ENCODE measurements around the gene SEMA5A.

SEMA5A gene

GRCh38 chr5:9052421-9052820 lies 493.5 kb downstream of the SEMA5A start:
- TF ChIP-seq CTCF (IDR thresholded peaks at IDR 0.05; ENCODE audit: low read depth, low read length): no peak
- no peak for DNase-seq (ENCODE audit: low read depth, low spot score)
- no peak overlapping the region for H3K4me3 ChIP-seq (ENCODE audit: low read depth, low read length)
- in situ Hi-C loops (cut with HindIII; ENCODE audit: low sequenced_read_pairs): no loop called here

- H3K4me3 ChIP-seq (ENCODE audit: low read depth, low read length): no peak overlapping the region
- TF ChIP-seq CTCF (IDR thresholded peaks at IDR 0.05; ENCODE audit: low read depth, low read length): no peak
- in situ Hi-C loops (cut with HindIII; ENCODE audit: low sequenced_read_pairs): no loop called here
- DNase-seq (ENCODE audit: low read depth, low spot score): no peak
Measured at GRCh38 chr5:9051779-9052178, 494.1 kb downstream of the SEMA5A start.

- DNase-seq (ENCODE audit: low read depth, low spot score): no peak
- in situ Hi-C loops (cut with HindIII; ENCODE audit: low sequenced_read_pairs): no loop called here
- no peak for TF ChIP-seq CTCF (IDR thresholded peaks at IDR 0.05; ENCODE audit: low read depth, low read length)
- H3K4me3 ChIP-seq (ENCODE audit: low read depth, low read length): no peak overlapping the region
Measured at GRCh38 chr5:9047932-9048331, 497.9 kb downstream of the SEMA5A start.

GRCh38 chr5:9046756-9047481 lies 499.0 kb downstream of the SEMA5A start:
- H3K4me3 ChIP-seq (ENCODE audit: low read depth, low read length): no peak overlapping the region
- in situ Hi-C loops (cut with HindIII; ENCODE audit: low sequenced_read_pairs): no loop called here
- peak; percentile 65 for DNase-seq (ENCODE audit: low read depth, low spot score)
- no peak for TF ChIP-seq CTCF (IDR thresholded peaks at IDR 0.05; ENCODE audit: low read depth, low read length)

- no peak for DNase-seq (ENCODE audit: low read depth, low spot score)
- no peak overlapping the region for H3K4me3 ChIP-seq (ENCODE audit: low read depth, low read length)
- in situ Hi-C loops (cut with HindIII; ENCODE audit: low sequenced_read_pairs): no loop called here
- no peak for TF ChIP-seq CTCF (IDR thresholded peaks at IDR 0.05; ENCODE audit: low read depth, low read length)
Measured at GRCh38 chr5:9045946-9046345, 499.9 kb downstream of the SEMA5A start.

- in situ Hi-C loops (cut with HindIII; ENCODE audit: low sequenced_read_pairs): no loop called here
- DNase-seq (ENCODE audit: low read depth, low spot score): no peak
- no peak overlapping the region for H3K4me3 ChIP-seq (ENCODE audit: low read depth, low read length)
- TF ChIP-seq CTCF (IDR thresholded peaks at IDR 0.05; ENCODE audit: low read depth, low read length): no peak
Measured at GRCh38 chr5:9042241-9042640, 503.6 kb downstream of the SEMA5A start.
